Gastroesophageal sphincter (tissue), 3 donors: ENCODE results near the gene SLC16A9.

Source experiments
- POLR2AphosphoS5 ChIP-seq: sonication (generic); formaldehyde crosslinking; IDR thresholded peaks from one replicate; pipeline ENCODE4 v1.6.1; 2017; ENCODE audit warnings: antibody characterized with exemption
- TF ChIP-seq, protein P1 (sequence below), 4 experiments: fragments of 200-600 bp in 2 of 4; fragments of 450-650 bp in 2 of 4; sonication (generic) in 1 of 4; IDR thresholded peaks; one replicate each; pipeline ENCODE4 v1.5.1; 2017 to 2019; ENCODE audit warnings: antibody characterized with exemption in 4 of 4, mild to moderate bottlenecking in 2 of 4, moderate library complexity in 2 of 4

DNA sequence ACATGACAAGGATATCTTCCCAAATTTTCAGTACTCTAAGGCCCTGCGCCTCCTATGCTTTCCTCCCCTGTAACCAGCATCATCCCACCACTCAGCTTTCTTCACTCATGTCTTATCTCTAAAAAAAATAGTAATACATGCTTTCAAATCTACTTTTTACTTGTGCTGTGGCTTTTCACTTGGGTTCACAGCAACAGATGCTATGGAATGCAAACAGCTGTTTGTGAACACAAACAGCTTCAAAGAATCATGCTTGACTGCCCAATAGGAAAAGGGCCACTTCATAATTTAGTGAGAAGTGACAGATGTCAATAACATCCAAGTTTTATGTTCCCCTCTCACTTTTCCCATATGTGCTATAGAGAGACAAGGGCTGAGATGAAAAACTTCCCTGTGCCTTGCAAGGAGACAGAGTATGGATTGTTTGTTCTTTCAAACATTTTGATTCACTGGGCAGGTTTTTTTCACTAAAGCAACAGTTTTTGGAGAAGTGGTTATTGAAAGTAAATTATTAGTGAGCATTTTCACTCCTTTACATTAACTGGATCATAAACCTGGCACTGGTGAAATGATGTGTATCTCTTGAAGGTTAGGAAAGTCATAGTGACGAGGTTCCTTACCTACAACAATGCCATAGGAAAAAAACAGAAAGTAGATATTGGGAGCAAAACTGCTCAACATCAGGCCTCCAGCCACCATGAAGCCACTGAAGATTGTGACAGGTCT is 37.3 kb downstream of the SLC16A9 start:
- TF ChIP-seq, protein P1, sequence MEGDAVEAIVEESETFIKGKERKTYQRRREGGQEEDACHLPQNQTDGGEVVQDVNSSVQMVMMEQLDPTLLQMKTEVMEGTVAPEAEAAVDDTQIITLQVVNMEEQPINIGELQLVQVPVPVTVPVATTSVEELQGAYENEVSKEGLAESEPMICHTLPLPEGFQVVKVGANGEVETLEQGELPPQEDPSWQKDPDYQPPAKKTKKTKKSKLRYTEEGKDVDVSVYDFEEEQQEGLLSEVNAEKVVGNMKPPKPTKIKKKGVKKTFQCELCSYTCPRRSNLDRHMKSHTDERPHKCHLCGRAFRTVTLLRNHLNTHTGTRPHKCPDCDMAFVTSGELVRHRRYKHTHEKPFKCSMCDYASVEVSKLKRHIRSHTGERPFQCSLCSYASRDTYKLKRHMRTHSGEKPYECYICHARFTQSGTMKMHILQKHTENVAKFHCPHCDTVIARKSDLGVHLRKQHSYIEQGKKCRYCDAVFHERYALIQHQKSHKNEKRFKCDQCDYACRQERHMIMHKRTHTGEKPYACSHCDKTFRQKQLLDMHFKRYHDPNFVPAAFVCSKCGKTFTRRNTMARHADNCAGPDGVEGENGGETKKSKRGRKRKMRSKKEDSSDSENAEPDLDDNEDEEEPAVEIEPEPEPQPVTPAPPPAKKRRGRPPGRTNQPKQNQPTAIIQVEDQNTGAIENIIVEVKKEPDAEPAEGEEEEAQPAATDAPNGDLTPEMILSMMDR (IDR thresholded peaks at IDR 0.05), result no peak
- TF ChIP-seq POLR2AphosphoS5, result no peak
